NCI-H446 treated with DMSO at 0.1 percent for 48 hours (cell line): Measurements from ENCODE around the gene PDE10A.

Experiments used
- DNase-seq: peaks from one replicate; lab custom pipeline; 2025; lab: John Stamatoyannopoulos, UW

The PDE10A gene

GRCh38 chr6:165678429-165678828 is 15.4 kb upstream of the PDE10A start:
- DNase-seq: no peak

GRCh38 chr6:165677091-165677490 is 14.1 kb upstream of the PDE10A start:
- DNase-seq: no peak

GRCh38 chr6:165676435-165677068 is 13.5 kb upstream of the PDE10A start:
- DNase-seq: no peak

GRCh38 chr6:165675120-165675519 is 12.1 kb upstream of the PDE10A start:
- no peak for DNase-seq

GRCh38 chr6:165674155-165675029 is 11.4 kb upstream of the PDE10A start:
- no peak for DNase-seq

GRCh38 chr6:165671222-165671768 is 8.3 kb upstream of the PDE10A start:
- DNase-seq: no peak

DNA sequence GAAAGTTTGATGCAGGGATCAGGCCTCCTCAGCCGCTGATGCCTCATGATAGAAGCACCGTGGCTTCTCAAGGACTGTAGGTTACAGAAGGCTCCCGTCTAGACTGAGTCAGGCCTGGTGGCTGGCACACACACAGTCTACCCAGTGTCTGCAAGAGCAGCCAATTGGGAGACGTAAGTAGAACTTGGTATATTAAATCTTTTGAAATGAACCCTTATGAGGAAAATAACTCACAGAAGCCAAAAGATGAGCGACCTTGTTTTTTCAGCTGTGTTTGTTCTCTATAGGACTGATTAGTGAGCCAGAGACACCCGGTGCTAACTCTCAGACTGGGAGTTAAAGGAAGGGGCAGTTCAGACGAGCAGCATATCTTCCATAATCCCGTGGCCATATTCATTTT is 5.9 kb upstream of the PDE10A start:
- DNase-seq: no peak

- no peak for DNase-seq
Observed at GRCh38 chr6:165665384-165665672, 2.3 kb upstream of the PDE10A start.

DNA sequence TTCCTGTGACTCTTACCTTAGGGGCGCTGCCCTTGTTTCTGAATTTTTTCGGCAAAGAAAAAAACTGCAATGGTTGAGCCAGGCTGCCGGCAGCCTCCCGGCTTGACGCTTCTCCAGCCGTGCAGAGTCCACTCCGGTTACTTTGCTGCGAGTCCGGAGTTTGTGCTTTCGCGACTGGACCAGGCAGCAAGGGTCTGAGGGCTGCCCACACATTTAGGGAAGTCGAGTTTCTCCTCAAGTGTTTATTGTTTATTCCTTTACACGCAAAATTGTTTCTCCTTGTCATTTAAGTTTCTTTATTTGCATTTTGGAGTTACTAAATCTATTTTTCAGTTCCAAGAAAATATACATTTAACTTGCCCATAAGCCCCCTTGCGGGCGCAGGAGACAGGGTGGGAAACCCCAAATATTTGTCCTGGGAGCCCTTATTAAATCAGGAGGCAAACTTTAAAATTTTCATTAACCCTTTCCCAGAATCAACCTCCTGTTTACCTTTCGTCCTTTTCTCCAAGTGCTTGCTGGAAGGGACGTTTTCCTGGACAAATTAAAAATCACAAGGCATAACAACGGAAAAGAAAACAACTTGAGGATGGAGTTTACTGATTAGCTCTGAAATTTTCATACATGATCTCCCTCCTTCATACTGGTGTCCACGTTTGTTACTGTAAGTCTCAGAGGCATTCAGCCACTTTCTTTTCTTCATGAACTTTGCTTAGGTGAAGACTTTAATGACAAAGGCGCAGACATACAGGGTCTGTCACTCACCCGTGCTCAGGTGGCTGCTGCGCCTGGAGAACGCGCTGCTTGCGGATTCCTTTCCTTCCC is 1.7 kb upstream of the PDE10A start:
- no peak for DNase-seq

DNA sequence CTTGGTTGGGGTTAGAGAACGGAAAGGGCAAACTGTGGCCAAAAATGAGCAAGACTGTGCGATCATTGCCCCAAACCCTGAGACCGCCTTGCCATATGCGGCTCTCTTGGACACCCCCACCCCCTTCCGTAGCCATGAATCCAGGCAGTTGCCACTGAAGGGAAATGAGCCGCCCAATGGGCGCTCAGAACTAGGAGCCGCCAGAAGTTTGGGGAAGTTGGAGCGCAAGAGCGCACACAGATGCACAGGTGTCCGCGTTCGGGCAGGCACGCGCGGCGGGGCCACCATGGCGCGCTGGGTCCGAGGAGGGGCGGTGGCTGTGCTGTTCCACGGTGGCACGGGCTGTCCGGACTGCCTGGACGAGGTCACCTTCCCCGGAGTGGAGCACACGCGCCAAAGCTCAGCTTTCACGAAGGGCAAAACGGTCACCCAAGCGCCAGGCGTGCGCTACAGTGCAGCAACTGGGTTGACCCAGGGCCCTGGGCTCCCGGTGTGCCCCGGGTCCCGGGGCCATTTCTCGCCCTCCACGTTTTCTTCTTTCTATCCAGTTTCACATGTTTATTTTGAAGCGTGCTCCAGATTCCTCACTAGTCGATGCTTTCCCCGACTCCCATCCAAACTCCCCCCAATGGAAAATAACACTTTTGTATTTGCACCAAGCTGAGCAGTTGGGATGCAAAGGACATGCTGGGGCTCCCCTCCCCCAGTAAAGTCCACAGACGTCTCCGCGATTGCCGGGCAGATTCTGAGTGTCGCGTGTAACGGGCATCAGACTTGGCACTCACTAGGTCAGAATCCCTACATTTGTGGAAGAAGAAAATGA is 906 bp upstream of the PDE10A start:
- no peak for DNase-seq

GRCh38 chr6:165663377-165663735 is 315 bp upstream of the PDE10A start:
- no peak for DNase-seq

GRCh38 chr6:165662041-165662748 is 846 bp downstream of the PDE10A start:
- DNase-seq: no peak

GRCh38 chr6:165661664-165662025 is 1.4 kb downstream of the PDE10A start:
- DNase-seq: no peak

GRCh38 chr6:165660857-165661663 is 2.0 kb downstream of the PDE10A start:
- DNase-seq: no peak

GRCh38 chr6:165659945-165660856 is 2.8 kb downstream of the PDE10A start:
- no peak for DNase-seq

GRCh38 chr6:165658395-165659058 is 4.5 kb downstream of the PDE10A start:
- DNase-seq: no peak

GRCh38 chr6:165657325-165657680 is 5.7 kb downstream of the PDE10A start:
- no peak for DNase-seq

DNA sequence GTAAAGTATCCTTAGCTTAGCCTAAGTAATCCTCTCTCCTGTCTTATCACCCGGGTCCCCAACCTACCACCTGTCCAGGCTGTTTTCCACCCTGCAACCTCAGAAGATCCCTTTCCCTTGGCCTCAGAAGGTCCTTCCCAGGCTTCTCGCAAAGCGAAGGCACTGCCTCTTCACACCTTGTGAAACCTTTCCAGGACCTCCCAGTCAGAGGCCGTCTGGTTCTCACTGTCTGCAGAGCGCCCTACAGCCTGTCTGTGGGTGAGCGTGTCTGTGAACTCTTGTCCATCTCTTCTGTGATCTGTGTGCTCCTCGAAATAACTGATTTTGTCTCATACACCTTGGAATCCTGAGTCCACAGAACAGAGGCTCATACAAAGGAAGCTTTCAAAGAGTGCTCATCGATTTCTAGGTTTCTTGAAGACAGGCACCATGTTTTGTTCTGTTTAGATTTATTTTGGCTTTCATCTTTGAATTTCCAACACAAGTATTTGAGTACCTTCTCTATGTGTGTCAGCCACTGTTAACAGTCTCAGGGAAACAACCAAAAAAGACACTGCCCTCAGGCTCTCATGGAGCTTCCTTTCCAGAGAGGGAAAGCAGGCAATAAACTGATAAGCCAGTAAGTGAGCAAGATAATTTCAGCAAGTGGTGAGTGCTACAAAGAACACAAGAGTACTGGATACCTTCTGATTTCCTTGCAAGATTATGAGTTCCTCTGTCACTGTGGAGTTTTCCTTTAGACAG is 6.3 kb downstream of the PDE10A start:
- DNase-seq: no peak
